HG02840 (cell line): ENCODE results near the gene CXorf38.
"Not testable (repeated sequence)": the region's sequence is repeated elsewhere in the genome, so short reads cannot be mapped to it uniquely, and the experiment has no call there.

Source experiments
- ATAC-seq: cut with Tn5 transposase; IDR thresholded peaks from one replicate; pipeline ENCODE4 v1.9.1; 2021; ENCODE audit warnings: mild to moderate bottlenecking, moderate library complexity, moderate number of reproducible peaks; ENCODE audit not compliant: unreplicated experiment, low FRiP score

CXorf38 gene

GRCh38 chrX:40632199-40632598 is 15.2 kb downstream of the CXorf38 start:
- no peak for ATAC-seq

GRCh38 chrX:40628506-40628905 is 18.9 kb downstream of the CXorf38 start:
- no peak for ATAC-seq

- no peak for ATAC-seq
These were observed 22.1 kb downstream of the CXorf38 start for GRCh38 chrX:40625294-40625693.

- no peak for ATAC-seq
These were observed 23.7 kb downstream of the CXorf38 start for GRCh38 chrX:40623665-40624064.

- no peak for ATAC-seq
These were observed 24.2 kb downstream of the CXorf38 start, which contains the start of gene MPC1L for GRCh38 chrX:40623139-40623536. MPC1L (plus strand) TSS chrX:40623428; CDS start chrX:40623566, 138 bp downstream.

GRCh38 chrX:40622479-40623138 is 24.8 kb downstream of the CXorf38 start:
- ATAC-seq = no peak

- ATAC-seq = no peak
These were observed 29.8 kb downstream of the CXorf38 start for GRCh38 chrX:40617566-40617965.

- ATAC-seq = no peak
These were observed 31.4 kb downstream of the CXorf38 start for GRCh38 chrX:40615976-40616375.

GRCh38 chrX:40612511-40612910 is 34.9 kb downstream of the CXorf38 start:
- no peak for ATAC-seq

GRCh38 chrX:40607381-40607780 is 40.0 kb downstream of the CXorf38 start:
- no peak for ATAC-seq

- no peak for ATAC-seq
These were observed 43.9 kb downstream of the CXorf38 start for GRCh38 chrX:40603446-40603845.

GRCh38 chrX:40589616-40590321 is 57.6 kb downstream of the CXorf38 start:
- not testable (repeated sequence) for ATAC-seq

- ATAC-seq = not testable (repeated sequence)
These were observed 59.7 kb downstream of the CXorf38 start for GRCh38 chrX:40587623-40588022.

GRCh38 chrX:40582811-40583210 is 64.5 kb downstream of the CXorf38 start:
- no peak for ATAC-seq

- ATAC-seq = not testable (repeated sequence)
These were observed 65.2 kb downstream of the CXorf38 start for GRCh38 chrX:40582178-40582577.

- ATAC-seq = no peak
These were observed 65.9 kb downstream of the CXorf38 start for GRCh38 chrX:40581336-40581920.

GRCh38 chrX:40580537-40581335 is 66.6 kb downstream of the CXorf38 start, which contains the start of gene ATP6AP2:
ATP6AP2 (plus strand) TSS chrX:40580970; CDS start chrX:40581066, 96 bp downstream.
- ATAC-seq = peak; percentile 98

- no peak for ATAC-seq
These were observed 67.3 kb downstream of the CXorf38 start for GRCh38 chrX:40579900-40580536.

- no peak for ATAC-seq
These were observed 68.2 kb downstream of the CXorf38 start for GRCh38 chrX:40579141-40579540.

GRCh38 chrX:40578039-40578695 is 69.2 kb downstream of the CXorf38 start:
- ATAC-seq = no peak
